MCF 10A (cell line): ENCODE measurements around the gene FKBP5. TPM values are rescaled to one million over a fixed set of nuclear protein-coding genes. Genes with fewer than 3 reads are reported as not detected.

ENCODE experiments used
- BruUV-seq: library from RNA; stranded (reverse); fragments of 400-500 nt; replicated peaks from 2 replicates; lab custom pipeline; 2021; lab: Mats Ljungman, UMichigan
- CTCF ChIA-PET: fragments of 300-600 bp; sonication (Branson Sonifier 250); formaldehyde crosslinking; extraction: SDS; loops from one replicate; lab custom pipeline; 2021; ENCODE audit warnings: antibody characterized with exemption, inconsistent platforms; lab: Yijun Ruan, JAX
- POLR2A ChIA-PET: fragments of 300-600, 350-650 bp; sonication (Branson Sonifier 250); formaldehyde crosslinking; extraction: SDS; loops from one replicate; lab custom pipeline; 2020; ENCODE audit warnings: antibody characterized with exemption, inconsistent platforms; lab: Yijun Ruan, JAX
- DNase-seq: peaks from one replicate; pipeline ENCODE4 v3.0.0-alpha.2; 2018; ENCODE audit not compliant: unreplicated experiment
- H3K27ac Mint-ChIP-seq: one replicate; pipeline ENCODE4 v1.8.0; 2022; ENCODE audit warnings: mild to moderate bottlenecking, low read depth, mixed read lengths; ENCODE audit not compliant: unreplicated experiment
- H3K27me3 Mint-ChIP-seq: one replicate; pipeline ENCODE4 v1.8.0; 2022; ENCODE audit warnings: mixed read lengths; ENCODE audit not compliant: insufficient read depth, unreplicated experiment
- H3K36me3 Mint-ChIP-seq: one replicate; pipeline ENCODE4 v1.8.0; 2022; ENCODE audit warnings: mild to moderate bottlenecking, moderate library complexity, mixed read lengths; ENCODE audit not compliant: insufficient read depth, unreplicated experiment
- H3K4me1 Mint-ChIP-seq: one replicate; pipeline ENCODE4 v1.8.0; 2022; ENCODE audit warnings: mixed read lengths; ENCODE audit not compliant: insufficient read depth, unreplicated experiment
- H3K4me3 Mint-ChIP-seq: one replicate; pipeline ENCODE4 v1.8.0; 2022; ENCODE audit warnings: mild to moderate bottlenecking, moderate library complexity, mixed read lengths; ENCODE audit not compliant: unreplicated experiment
- H3K9me3 Mint-ChIP-seq: one replicate; pipeline ENCODE4 v1.8.0; 2022; ENCODE audit warnings: mixed read lengths; ENCODE audit not compliant: unreplicated experiment
- CTCF ChIP-seq: fragments of 200-600 bp; IDR thresholded peaks from one replicate; pipeline ENCODE4 v1.8.0; 2022; ENCODE audit warnings: antibody characterized with exemption, mild to moderate bottlenecking; ENCODE audit not compliant: unreplicated experiment
- intact Hi-C: fragments of 100-400 bp; cut with micrococcal nuclease; formaldehyde crosslinking; loops from 2 replicates; pipeline ENCODE4 v1.14.1; 2022
- total RNA-seq: library from RNA; stranded (reverse); gene quantifications from 2 replicates; pipeline ENCODE4 v1.2.3, GENCODE V29; 2022

FKBP5 gene
- total RNA-seq, 1 experiment from 2014 or later, result 387 TPM

- no TSS peak for BruUV-seq
- no peaks in the 10 kb centered on the region for H3K4me1 Mint-ChIP-seq
- H3K27me3 Mint-ChIP-seq, result no peaks in the 10 kb centered on the region
- ChIA-PET CTCF (interaction anchor here (0.5 to 4.1 kb wide), 6 partner anchors 9 to 251 kb away, joined by 3 to 35 read pairs (median 7); no protein-coding TSS in a partner anchor), POLR2A (interaction anchor here (0.6 to 1.0 kb wide), 3 partner anchors 9 to 100 kb away, joined by 3 to 5 read pairs (median 3); no protein-coding TSS in a partner anchor)
- intact Hi-C loops, result no loop called here
- H3K36me3 Mint-ChIP-seq, result no peaks in the 10 kb centered on the region
- DNase-seq, result no peak
- H3K27ac Mint-ChIP-seq, result no peak overlapping the region
- peaks cover 7% of the 10 kb centered on the region for H3K9me3 Mint-ChIP-seq
- no peak for TF ChIP-seq CTCF
- no peak overlapping the region for H3K4me3 Mint-ChIP-seq
These were observed 135.4 kb downstream of the FKBP5 start for GRCh38 chr6:35553315-35553714.

- Mint-ChIP-seq H3K9me3 (peaks cover 7% of the 10 kb centered on the region), H3K36me3 (no peaks in the 10 kb centered on the region), H3K27me3 (no peaks in the 10 kb centered on the region), H3K4me3 (no peak overlapping the region), H3K27ac (no peak overlapping the region), H3K4me1 (no peaks in the 10 kb centered on the region)
- intact Hi-C loops, result loop anchor here (1.0 kb wide), 1 partner anchor 29 kb away; no protein-coding TSS in a partner anchor
- ChIA-PET CTCF (interaction anchor here (0.6 to 4.1 kb wide), 14 partner anchors 10 to 806 kb away, joined by 3 to 35 read pairs (median 6); no protein-coding TSS in a partner anchor), POLR2A (interaction anchor here (0.6 to 1.0 kb wide), 2 partner anchors 10 to 45 kb away, joined by 3 read pairs; no protein-coding TSS in a partner anchor)
- no peak for DNase-seq
- peak; percentile 89 for TF ChIP-seq CTCF
- BruUV-seq, result no TSS peak
These were observed 136.3 kb downstream of the FKBP5 start for GRCh38 chr6:35552285-35552917.

- ChIA-PET POLR2A (interaction anchor here (1.3 kb wide), 1 partner anchor 18 kb away, joined by 7 read pairs; no protein-coding TSS in a partner anchor), CTCF (interaction anchor here (2.3 kb wide), 1 partner anchor 15 kb away, joined by 8 read pairs; no protein-coding TSS in a partner anchor)
- intact Hi-C loops, result no loop called here
- H3K36me3 Mint-ChIP-seq, result no peaks in the 10 kb centered on the region
- H3K27ac Mint-ChIP-seq, result no peak overlapping the region
- no peaks in the 10 kb centered on the region for H3K27me3 Mint-ChIP-seq
- H3K4me3 Mint-ChIP-seq, result no peak overlapping the region
- H3K4me1 Mint-ChIP-seq, result peaks cover under 1% of the 10 kb centered on the region
- no peak for DNase-seq
- no peak for TF ChIP-seq CTCF
- no TSS peak for BruUV-seq
- peaks cover 7% of the 10 kb centered on the region for H3K9me3 Mint-ChIP-seq
These were observed 138.3 kb downstream of the FKBP5 start for GRCh38 chr6:35550437-35550836.

GRCh38 chr6:35547676-35548075, 141.0 kb downstream of the FKBP5 start:
- BruUV-seq, result no TSS peak
- H3K4me1 Mint-ChIP-seq, result peaks cover 12% of the 10 kb centered on the region
- POLR2A ChIA-PET, result interaction anchor here (0.6 to 1.0 kb wide), 3 partner anchors 16 to 429 kb away, joined by 3 to 5 read pairs (median 4); no protein-coding TSS in a partner anchor
- TF ChIP-seq CTCF, result no peak
- no peaks in the 10 kb centered on the region for H3K36me3 Mint-ChIP-seq
- H3K4me3 Mint-ChIP-seq, result no peak overlapping the region
- intact Hi-C loops, result no loop called here
- H3K27me3 Mint-ChIP-seq, result no peaks in the 10 kb centered on the region
- no peak for DNase-seq
- no peak overlapping the region for H3K27ac Mint-ChIP-seq
- H3K9me3 Mint-ChIP-seq, result peaks cover 7% of the 10 kb centered on the region
- CTCF ChIA-PET, result interaction anchor here (0.6 to 3.0 kb wide), 3 partner anchors 25 to 340 kb away, joined by 3 to 8 read pairs (median 4); no protein-coding TSS in a partner anchor
